ENCODE measurements around the gene TCEA2. TPM values are rescaled to one million over a fixed set of nuclear protein-coding genes. Genes with fewer than 3 reads are reported as not detected.

The TCEA2 gene
- total RNA-seq (53.8 TPM), polyA plus RNA-seq (ENCODE audit: insufficient read depth, low read depth, low replicate concordance) (90.9 TPM)
- long read RNA-seq, donor 1, transcript TCEA2-217 (3 exons, 670 nt) = minor isoform, 7 of 34 reads
- long read RNA-seq, donor 1, transcript TCEA2-202 (10 exons, 1,235 nt) = major isoform, 11 of 34 reads
- long read RNA-seq, donor 1, partial matches to known transcripts = 11 of 34 reads
- long read RNA-seq, donor 1, other reads (novel, unspliced or antisense) = 0 of 34 reads
- long read RNA-seq, donor 2, transcript TCEA2-202 (10 exons, 1,235 nt) = major isoform, 19 of 25 reads
- long read RNA-seq, donor 2, partial matches to known transcripts = 0 of 25 reads
- long read RNA-seq, donor 2, other reads (novel, unspliced or antisense) = 0 of 25 reads
- long read RNA-seq, donor 3, transcript TCEA2-202 (10 exons, 1,235 nt) = major isoform, 30 of 39 reads
- long read RNA-seq, donor 3, partial matches to known transcripts = 5 of 39 reads
- long read RNA-seq, donor 3, other reads (novel, unspliced or antisense) = 0 of 39 reads
- long read RNA-seq, donor 4, transcript TCEA2-202 (10 exons, 1,235 nt) = major isoform, 21 of 26 reads
- long read RNA-seq, donor 4, partial matches to known transcripts = 0 of 26 reads
- long read RNA-seq, donor 4, other reads (novel, unspliced or antisense) = 0 of 26 reads
- long read RNA-seq, donor 5, partial matches to known transcripts = 0 of 2 reads
- long read RNA-seq, donor 5, other reads (novel, unspliced or antisense) = 0 of 2 reads
- long read RNA-seq, donor 6, transcript TCEA2-202 (10 exons, 1,235 nt) = major isoform, 9 of 13 reads
- long read RNA-seq, donor 6, partial matches to known transcripts = 0 of 13 reads
- long read RNA-seq, donor 6, other reads (novel, unspliced or antisense) = 0 of 13 reads
- long read RNA-seq, donor 7, transcript TCEA2-202 (10 exons, 1,235 nt) = major isoform, 46 of 73 reads
- long read RNA-seq, donor 7, partial matches to known transcripts = 5 of 73 reads
- long read RNA-seq, donor 7, other reads (novel, unspliced or antisense) = 20 of 73 reads
- long read RNA-seq, donor 8, transcript TCEA2-202 (10 exons, 1,235 nt) = major isoform, 21 of 37 reads
- long read RNA-seq, donor 8, partial matches to known transcripts = 7 of 37 reads
- long read RNA-seq, donor 8, other reads (novel, unspliced or antisense) = 5 of 37 reads
- long read RNA-seq, donor 9, transcript TCEA2-202 (10 exons, 1,235 nt) = major isoform, 13 of 13 reads
- long read RNA-seq, donor 9, partial matches to known transcripts = 0 of 13 reads
- long read RNA-seq, donor 9, other reads (novel, unspliced or antisense) = 0 of 13 reads
- long read RNA-seq, donor 10, transcript TCEA2-202 (10 exons, 1,235 nt) = major isoform, 17 of 24 reads
- long read RNA-seq, donor 10, partial matches to known transcripts = 0 of 24 reads
- long read RNA-seq, donor 10, other reads (novel, unspliced or antisense) = 0 of 24 reads

- H3K27ac ChIP-seq (ENCODE audit: low read depth in 2 of 2, low read length in 2 of 2) = peak within 1 kb of the TSS; percentile 65 to 78
- H3K4me1 ChIP-seq (ENCODE audit: control insufficient read depth in 2 of 3, insufficient read depth in 2 of 3, low read depth in 1 of 3, low read length in 3 of 3) = peaks cover 0 to 18% (median 6%) of the 10 kb centered on the region in 3 donors
- DNase-seq (peak; percentile 98 to 99 (median 98)), FAIRE-seq (no peak)
- H3K27me3 ChIP-seq (ENCODE audit: control insufficient read depth, insufficient read depth, low read length) = no peaks in the 10 kb centered on the region
- no peaks in the 10 kb centered on the region for H3K9me3 ChIP-seq (ENCODE audit: control insufficient read depth in 2 of 3, insufficient read depth in 1 of 3, low read length in 3 of 3)
- peak within 1 kb of the TSS; percentile 23 to 75 (median 41) for H3K9ac ChIP-seq (ENCODE audit: low read length in 3 of 3)
- no peaks in the 10 kb centered on the region for H3K36me3 ChIP-seq (ENCODE audit: control insufficient read depth in 2 of 3, insufficient read depth in 3 of 3, low read length in 3 of 3)
- intact Hi-C loops (cut with DNase I) = no loop called here
- no peak for TF ChIP-seq CTCF (IDR thresholded peaks at IDR 0.05; ENCODE audit: borderline replicate concordance, extremely low read depth, insufficient read depth)
- peak within 1 kb of the TSS; percentile 58 to 74 (median 61) for H3K4me3 ChIP-seq (ENCODE audit: low read length in 3 of 3)
Observed at GRCh38 chr20:64062596-64063388, at the start of gene TCEA2. TCEA2 (plus strand) TSS chr20:64063198; CDS start chr20:64063313, 115 bp downstream.

GRCh38 chr20:64015635-64016034 lies 47.4 kb upstream of the TCEA2 start:
- peaks cover 16 to 42% (median 31%) of the 10 kb centered on the region in 3 donors for H3K36me3 ChIP-seq (ENCODE audit: control insufficient read depth in 2 of 3, insufficient read depth in 3 of 3, low read length in 3 of 3)
- no peak for FAIRE-seq

More at GRCh38 chr20:64015635-64016034, 47.4 kb upstream of the TCEA2 start:
- Histone ChIP-seq H3K27me3 (ENCODE audit: control insufficient read depth, insufficient read depth, low read length) (no peaks in the 10 kb centered on the region), H3K4me3 (ENCODE audit: low read length in 3 of 3) (no peak overlapping the region), H3K9ac (ENCODE audit: low read length in 3 of 3) (no peak overlapping the region), H3K4me1 (ENCODE audit: control insufficient read depth in 2 of 3, insufficient read depth in 2 of 3, low read depth in 1 of 3, low read length in 3 of 3) (no peaks in the 10 kb centered on the region), H3K27ac (ENCODE audit: low read depth in 2 of 2, low read length in 2 of 2) (no peak overlapping the region), H3K9me3 (ENCODE audit: control insufficient read depth in 2 of 3, insufficient read depth in 1 of 3, low read length in 3 of 3) (no peaks in the 10 kb centered on the region)
- DNase-seq = no peak
- intact Hi-C loops (cut with DNase I) = no loop called here
- no peak for TF ChIP-seq CTCF (IDR thresholded peaks at IDR 0.05; ENCODE audit: borderline replicate concordance, extremely low read depth, insufficient read depth)

All from kidney (tissue), 22 donors.